NCI-H345 (cell line): Measurements from ENCODE around the gene NIM1K.
"Not testable (repeated sequence)": the region's sequence is repeated elsewhere in the genome, so short reads cannot be mapped to it uniquely, and the experiment has no call there.

Experiments used
- DNase-seq: peaks from one replicate; lab custom pipeline; 2025; lab: John Stamatoyannopoulos, UW

Gene NIM1K

GRCh38 chr5:43191740-43192557 is at the start of gene NIM1K:
NIM1K (plus strand) TSS chr5:43192225; CDS start chr5:43245776, 53,551 bp downstream.
- peak; percentile 37 for DNase-seq

GRCh38 chr5:43145071-43145470 is 47.0 kb upstream of the NIM1K start:
- no peak for DNase-seq

- DNase-seq, result no peak
These were observed 45.1 kb upstream of the NIM1K start for GRCh38 chr5:43146958-43147357.

GRCh38 chr5:43148417-43148816 is 43.6 kb upstream of the NIM1K start:
- no peak for DNase-seq

- no peak for DNase-seq
These were observed 42.8 kb upstream of the NIM1K start for GRCh38 chr5:43149231-43149630.

GRCh38 chr5:43150075-43150474 is 42.0 kb upstream of the NIM1K start:
- no peak for DNase-seq

GRCh38 chr5:43150748-43151147 is 41.3 kb upstream of the NIM1K start:
- DNase-seq, result no peak

- DNase-seq, result no peak
These were observed 39.1 kb upstream of the NIM1K start for GRCh38 chr5:43152946-43153345.

- no peak for DNase-seq
These were observed 37.6 kb upstream of the NIM1K start for GRCh38 chr5:43154469-43154868.

- no peak for DNase-seq
These were observed 36.5 kb upstream of the NIM1K start for GRCh38 chr5:43155394-43156096.

GRCh38 chr5:43156388-43156787 is 35.6 kb upstream of the NIM1K start:
- no peak for DNase-seq

GRCh38 chr5:43157068-43157467 is 35.0 kb upstream of the NIM1K start:
- no peak for DNase-seq

- DNase-seq, result no peak
These were observed 30.8 kb upstream of the NIM1K start for GRCh38 chr5:43161244-43161643.

GRCh38 chr5:43164801-43165200 is 27.2 kb upstream of the NIM1K start:
- not testable (repeated sequence) for DNase-seq

GRCh38 chr5:43165323-43165722 is 26.7 kb upstream of the NIM1K start:
- no peak for DNase-seq

- DNase-seq, result no peak
These were observed 23.9 kb upstream of the NIM1K start for GRCh38 chr5:43168175-43168574.

GRCh38 chr5:43171451-43171850 is 20.6 kb upstream of the NIM1K start:
- DNase-seq, result no peak

- no peak for DNase-seq
These were observed 20.1 kb upstream of the NIM1K start for GRCh38 chr5:43171926-43172325.

GRCh38 chr5:43172779-43173178 is 19.2 kb upstream of the NIM1K start:
- no peak for DNase-seq

GRCh38 chr5:43174586-43174985 is 17.4 kb upstream of the NIM1K start:
- DNase-seq, result no peak

GRCh38 chr5:43179836-43180235 is 12.2 kb upstream of the NIM1K start:
- no peak for DNase-seq

GRCh38 chr5:43182421-43182820 is 9.6 kb upstream of the NIM1K start:
- DNase-seq, result no peak

- not testable (repeated sequence) for DNase-seq
These were observed 8.9 kb upstream of the NIM1K start for GRCh38 chr5:43183101-43183500.
